Urinary bladder (tissue), 4 donors: ENCODE measurements around the gene LRATD1. TPM values are rescaled to one million over a fixed set of nuclear protein-coding genes. Genes with fewer than 3 reads are reported as not detected.
"Not testable (repeated sequence)": the region's sequence is repeated elsewhere in the genome, so short reads cannot be mapped to it uniquely, and the experiment has no call there.

ENCODE experiments used
- DNase-seq: peaks from one replicate; pipeline ENCODE4 v3.0.0-alpha.2; 2015; ENCODE audit errors: extremely low spot score
- H3K27ac ChIP-seq: one replicate; pipeline ENCODE4 v1.5.1; 2013; ENCODE audit warnings: low read depth, mild to moderate bottlenecking, moderate library complexity
- H3K36me3 ChIP-seq: one replicate; pipeline ENCODE4 v1.6.1; 2013; ENCODE audit warnings: mild to moderate bottlenecking, moderate library complexity; ENCODE audit not compliant: insufficient read depth
- H3K4me1 ChIP-seq: one replicate; pipeline ENCODE4 v1.6.1; 2013; ENCODE audit warnings: mild to moderate bottlenecking, moderate library complexity; ENCODE audit not compliant: insufficient read depth
- H3K4me3 ChIP-seq: one replicate; pipeline ENCODE4 v1.5.1; 2013; ENCODE audit warnings: low read depth, low read length
- WGBS: extraction: QIAGEN DNeasy Blood & Tissue Kit; methylation state at CpG from one replicate; pipeline ENCODE4 v1.1.7; 2013; 5-methylcytosine and 5-hydroxymethylcytosine counted together
- polyA plus RNA-seq: library from polyadenylated mRNA; stranded (reverse); fragments of 200-250 nt; gene quantifications from one replicate; pipeline ENCODE4 v1.2.3, GENCODE V29; 2013
- total RNA-seq: library from RNA; depleted of rRNA; stranded (reverse); fragments of >200 nt; gene quantifications from one replicate; pipeline ENCODE4 v1.2.3, GENCODE V29; 2014
- donor health status: healthy with polysubstance abuse.
- donor health status: healthy.

Gene LRATD1
- total and polyA plus RNA-seq, 2 donors = 15.4 to 26.2 TPM

DNA sequence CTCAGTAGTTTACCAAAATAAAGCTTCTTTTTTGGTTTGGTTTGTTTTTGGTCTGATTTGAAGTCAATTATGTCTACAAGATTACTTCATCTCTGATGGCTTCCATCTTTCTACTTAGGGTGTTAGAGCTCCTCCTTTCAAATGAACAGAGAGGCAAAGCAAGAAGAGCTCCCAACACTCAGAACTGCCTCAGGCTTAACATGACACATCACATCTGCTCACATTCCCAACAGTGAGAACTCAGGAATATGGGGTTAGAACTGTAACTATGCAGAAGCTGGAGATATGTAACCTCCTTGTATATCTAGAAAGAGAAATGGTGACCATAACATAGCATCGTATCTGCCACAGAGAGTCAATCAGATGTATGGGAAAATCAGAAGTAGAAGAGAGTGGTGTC is 11.4 kb upstream of the LRATD1 start:
- no peak overlapping the region for H3K4me3 ChIP-seq
- H3K4me1 ChIP-seq = no peaks in the 10 kb centered on the region
- no peaks in the 10 kb centered on the region for H3K36me3 ChIP-seq
- DNase-seq = no peak
- 95% methylated on average over 1 of the region's 1 CpG for WGBS
- no peak overlapping the region for H3K27ac ChIP-seq

DNA sequence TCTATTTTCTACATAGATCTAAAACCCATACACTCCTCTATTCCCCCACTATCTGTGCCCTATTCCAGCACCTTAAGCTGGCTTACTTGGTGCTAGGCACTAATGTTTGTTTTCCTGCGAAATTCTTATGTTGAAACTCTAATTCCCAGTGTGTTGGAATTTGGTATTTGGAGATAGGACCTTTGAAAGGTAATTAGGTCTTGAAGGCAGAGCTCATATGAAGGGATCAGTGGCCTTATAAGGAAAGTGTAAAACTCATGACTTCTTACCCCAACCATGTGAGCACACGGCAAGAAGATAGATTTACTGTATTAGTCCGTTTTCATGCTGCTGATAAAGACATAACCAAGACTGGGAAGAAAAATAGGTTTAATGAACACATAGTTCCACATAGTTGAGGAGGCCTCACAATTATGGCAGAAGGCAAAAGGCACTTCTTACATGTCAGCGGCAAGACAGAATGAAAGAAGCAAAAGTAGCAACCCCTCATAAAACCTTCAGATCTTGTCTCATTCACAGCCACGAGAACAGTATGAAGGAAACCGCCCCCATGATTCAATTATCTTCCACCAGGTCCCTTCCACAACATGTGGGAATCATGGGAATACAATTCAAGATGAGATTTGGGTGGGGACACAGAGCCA is 10.5 kb upstream of the LRATD1 start:
- H3K27ac ChIP-seq = no peak overlapping the region
- H3K4me3 ChIP-seq = no peak overlapping the region
- WGBS = 89% methylated on average over 6 of the region's 6 CpGs
- no peaks in the 10 kb centered on the region for H3K36me3 ChIP-seq
- no peak for DNase-seq
- no peaks in the 10 kb centered on the region for H3K4me1 ChIP-seq

DNA sequence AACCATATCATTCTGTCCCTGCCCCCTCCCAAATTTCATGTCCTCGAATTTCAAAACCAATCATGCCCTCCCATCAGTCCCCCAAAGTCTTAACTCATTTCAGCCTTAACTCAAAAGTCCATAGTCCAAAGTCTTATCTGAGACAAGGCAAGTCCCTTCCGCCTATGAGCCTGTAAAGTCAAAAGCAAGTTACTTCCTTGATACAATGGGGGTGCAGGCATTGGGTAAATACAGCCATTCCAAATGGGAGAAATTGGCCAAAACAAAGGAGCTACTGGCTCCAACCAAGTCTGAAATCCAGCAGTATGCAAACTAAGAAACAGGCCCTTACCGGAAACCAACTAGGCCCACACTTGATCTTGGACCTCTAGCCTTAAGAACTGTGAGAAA is 10.0 kb upstream of the LRATD1 start:
- not testable (repeated sequence) for H3K36me3 ChIP-seq, H3K4me3 ChIP-seq, H3K27ac ChIP-seq, H3K4me1 ChIP-seq, DNase-seq
- WGBS = 96% methylated on average over 3 of the region's 3 CpGs

DNA sequence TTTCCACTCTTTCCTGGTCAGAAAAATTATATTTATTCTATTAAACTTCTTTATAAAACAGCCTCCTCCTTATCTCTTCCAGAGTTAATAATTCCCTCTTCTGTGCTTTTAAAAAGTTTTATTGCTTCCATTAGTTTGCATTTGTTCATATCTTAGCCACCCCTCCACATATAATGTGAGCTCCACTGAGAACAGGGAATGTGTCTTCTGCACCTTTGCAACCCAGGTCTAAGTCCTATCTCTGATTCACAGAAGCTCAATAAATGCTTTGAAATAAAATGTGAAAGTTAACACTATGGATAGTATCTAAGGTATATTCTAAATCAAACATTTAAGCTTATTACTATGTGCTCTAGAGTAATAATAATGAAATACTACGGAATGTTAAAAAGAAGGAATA is 9.3 kb upstream of the LRATD1 start:
- H3K36me3 ChIP-seq = no peaks in the 10 kb centered on the region
- 95% methylated on average over 1 of the region's 1 CpG for WGBS
- no peak overlapping the region for H3K27ac ChIP-seq
- H3K4me1 ChIP-seq = no peaks in the 10 kb centered on the region
- DNase-seq = no peak
- no peak overlapping the region for H3K4me3 ChIP-seq

DNA sequence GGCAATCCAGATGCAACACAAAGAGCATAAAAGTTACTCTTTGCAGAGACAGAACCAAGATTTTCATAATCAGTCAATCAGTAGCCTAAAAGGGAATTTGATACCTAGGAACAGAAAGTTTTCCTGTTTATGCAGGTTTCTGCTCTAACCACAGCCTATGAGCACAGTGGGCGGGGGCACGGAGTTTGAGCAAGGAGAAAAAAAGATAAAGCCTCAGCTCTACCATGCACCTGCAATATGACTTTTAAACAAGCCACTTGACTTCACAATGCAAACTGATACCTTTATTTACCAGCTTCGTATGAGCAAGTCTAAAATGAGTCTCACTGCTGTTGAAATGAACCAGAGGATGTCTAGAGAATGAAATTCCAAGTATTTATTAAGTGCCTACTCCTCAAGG is 5.6 kb upstream of the LRATD1 start:
- Histone ChIP-seq H3K36me3 (no peaks in the 10 kb centered on the region), H3K27ac (no peak overlapping the region), H3K4me3 (no peak overlapping the region), H3K4me1 (no peaks in the 10 kb centered on the region)
- WGBS = 63% methylated on average over 3 of the region's 3 CpGs
- DNase-seq = no peak

DNA sequence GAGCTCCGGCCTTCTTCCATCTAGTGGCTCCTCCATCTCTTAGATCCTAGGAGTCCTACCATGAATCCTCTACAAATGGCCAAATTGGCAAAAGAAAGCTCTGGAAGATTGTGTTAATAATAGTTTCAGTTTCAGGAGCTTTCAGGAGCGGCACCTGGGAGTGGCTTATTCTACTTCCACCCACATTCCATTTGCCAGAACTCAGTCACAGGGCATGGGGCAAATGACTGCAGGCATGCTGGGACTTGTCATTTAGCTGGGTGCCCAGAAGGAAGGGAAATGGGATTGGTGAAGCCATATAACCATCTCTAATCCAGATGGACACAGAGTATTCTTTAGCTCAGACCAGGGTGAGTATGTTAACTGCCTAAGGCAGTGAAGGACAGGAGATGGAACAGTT is 3.6 kb upstream of the LRATD1 start:
- no peak for DNase-seq
- H3K4me1 ChIP-seq = no peaks in the 10 kb centered on the region
- WGBS = 88% methylated on average over 2 of the region's 2 CpGs
- H3K27ac ChIP-seq = no peak overlapping the region
- no peak overlapping the region for H3K4me3 ChIP-seq
- no peaks in the 10 kb centered on the region for H3K36me3 ChIP-seq

DNA sequence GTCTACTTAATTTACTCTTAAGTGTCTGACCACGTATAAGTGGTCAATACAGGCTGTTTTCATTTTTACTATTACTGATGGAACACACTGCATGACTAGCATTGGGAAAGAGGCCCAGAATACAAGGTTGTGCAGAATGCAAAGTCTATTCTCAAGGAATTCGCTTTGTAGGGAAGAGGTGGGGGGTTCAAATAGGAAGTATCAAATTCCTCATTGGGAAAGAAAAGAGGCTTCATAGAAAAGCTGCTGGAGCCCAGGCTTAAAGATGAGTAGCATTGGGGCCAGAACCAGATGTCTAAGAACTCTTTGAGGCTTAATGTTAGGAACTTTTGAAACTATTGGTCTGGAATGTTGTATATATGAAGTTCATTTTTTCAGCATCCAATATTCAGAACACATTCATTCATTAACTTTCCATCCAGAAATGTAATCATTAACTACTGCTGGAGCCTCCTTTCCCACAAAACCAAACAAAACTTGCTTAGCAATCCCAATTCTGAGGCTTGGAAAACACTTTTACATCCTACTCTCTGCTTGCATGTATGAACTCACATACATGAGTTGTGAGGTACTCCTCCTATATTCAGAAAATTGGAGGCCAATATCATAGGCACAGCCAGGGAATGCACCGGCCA is 994 bp upstream of the LRATD1 start:
- Histone ChIP-seq H3K27ac (no peak overlapping the region), H3K36me3 (no peaks in the 10 kb centered on the region), H3K4me1 (no peaks in the 10 kb centered on the region), H3K4me3 (no peak overlapping the region)
- 69% methylated on average over 3 of the region's 3 CpGs for WGBS
- DNase-seq = no peak

DNA sequence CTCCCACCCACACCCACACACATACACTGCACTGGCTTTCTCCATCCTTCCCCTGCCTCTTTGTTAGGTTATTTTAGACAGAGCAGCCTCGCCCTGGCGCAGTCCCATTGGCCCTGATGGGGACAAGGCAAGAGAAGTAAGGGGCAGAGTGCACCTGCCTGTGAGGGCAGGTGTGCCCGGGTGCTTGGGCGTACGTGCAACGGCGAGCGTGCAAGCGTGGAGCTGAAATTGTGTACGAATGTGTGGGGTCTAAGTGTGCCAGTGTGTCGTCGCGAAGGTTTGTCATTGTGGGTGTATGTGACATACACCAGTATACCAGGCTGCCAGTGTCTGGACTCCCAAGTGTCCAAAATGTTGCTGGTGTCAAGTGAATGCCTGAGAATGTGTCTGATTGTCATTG is 544 bp downstream of the LRATD1 start:
- 4% methylated on average over 13 of the region's 13 CpGs for WGBS
- no peak for DNase-seq
- H3K4me1 ChIP-seq = no peaks in the 10 kb centered on the region
- H3K27ac ChIP-seq = peak overlapping the region; percentile 31
- no peaks in the 10 kb centered on the region for H3K36me3 ChIP-seq
- H3K4me3 ChIP-seq = peak overlapping the region; percentile 55

DNA sequence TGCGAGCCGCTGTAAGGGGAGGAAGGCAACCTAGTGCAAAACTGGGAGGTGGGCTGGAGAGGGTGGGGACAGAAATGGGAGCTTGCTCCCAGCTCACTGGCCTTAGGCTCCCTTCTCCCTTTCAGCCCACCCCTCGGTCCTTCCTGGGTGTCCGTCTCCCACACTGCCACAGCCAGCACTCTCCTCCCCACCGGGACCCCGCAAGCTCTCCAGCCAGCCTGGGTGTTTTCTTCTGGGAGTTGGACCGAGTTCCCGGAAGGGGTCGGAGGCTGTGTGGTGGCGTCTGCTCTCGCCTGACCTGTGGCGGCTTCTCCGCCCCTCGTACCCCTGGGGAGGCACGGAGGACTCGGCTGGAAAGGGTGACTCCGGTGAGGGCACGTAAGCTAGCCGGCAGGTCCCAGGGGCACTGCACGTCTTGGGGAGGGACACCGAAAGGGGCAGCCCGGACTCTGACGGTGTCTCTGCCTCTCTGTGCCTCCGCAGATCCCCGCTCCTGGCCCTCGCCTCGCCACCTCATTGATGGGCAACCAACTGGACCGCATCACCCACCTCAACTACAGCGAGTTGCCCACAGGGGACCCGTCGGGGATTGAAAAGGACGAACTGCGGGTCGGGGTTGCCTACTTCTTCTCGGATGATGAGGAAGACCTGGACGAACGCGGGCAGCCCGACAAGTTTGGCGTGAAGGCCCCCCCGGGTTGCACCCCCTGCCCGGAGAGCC is 1.1 kb downstream of the LRATD1 start:
- H3K4me1 ChIP-seq = no peaks in the 10 kb centered on the region
- 2% methylated on average over 42 of the region's 42 CpGs for WGBS
- no peaks in the 10 kb centered on the region for H3K36me3 ChIP-seq
- H3K27ac ChIP-seq = peak overlapping the region; percentile 31
- no peak for DNase-seq
- H3K4me3 ChIP-seq = peak overlapping the region; percentile 55

DNA sequence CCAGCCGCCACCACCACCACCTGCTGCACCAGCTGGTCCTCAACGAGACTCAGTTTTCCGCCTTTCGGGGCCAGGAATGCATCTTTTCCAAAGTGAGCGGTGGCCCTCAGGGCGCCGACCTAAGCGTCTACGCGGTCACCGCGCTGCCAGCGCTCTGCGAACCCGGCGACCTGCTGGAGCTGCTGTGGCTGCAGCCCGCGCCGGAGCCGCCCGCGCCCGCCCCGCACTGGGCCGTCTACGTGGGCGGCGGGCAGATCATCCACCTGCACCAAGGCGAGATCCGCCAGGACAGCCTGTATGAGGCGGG is 1.6 kb downstream of the LRATD1 start:
- Histone ChIP-seq H3K4me1 (no peaks in the 10 kb centered on the region), H3K36me3 (no peaks in the 10 kb centered on the region), H3K4me3 (peak overlapping the region; percentile 55), H3K27ac (no peak overlapping the region)
- no peak for DNase-seq
- WGBS = 2% methylated on average over 31 of the region's 31 CpGs

DNA sequence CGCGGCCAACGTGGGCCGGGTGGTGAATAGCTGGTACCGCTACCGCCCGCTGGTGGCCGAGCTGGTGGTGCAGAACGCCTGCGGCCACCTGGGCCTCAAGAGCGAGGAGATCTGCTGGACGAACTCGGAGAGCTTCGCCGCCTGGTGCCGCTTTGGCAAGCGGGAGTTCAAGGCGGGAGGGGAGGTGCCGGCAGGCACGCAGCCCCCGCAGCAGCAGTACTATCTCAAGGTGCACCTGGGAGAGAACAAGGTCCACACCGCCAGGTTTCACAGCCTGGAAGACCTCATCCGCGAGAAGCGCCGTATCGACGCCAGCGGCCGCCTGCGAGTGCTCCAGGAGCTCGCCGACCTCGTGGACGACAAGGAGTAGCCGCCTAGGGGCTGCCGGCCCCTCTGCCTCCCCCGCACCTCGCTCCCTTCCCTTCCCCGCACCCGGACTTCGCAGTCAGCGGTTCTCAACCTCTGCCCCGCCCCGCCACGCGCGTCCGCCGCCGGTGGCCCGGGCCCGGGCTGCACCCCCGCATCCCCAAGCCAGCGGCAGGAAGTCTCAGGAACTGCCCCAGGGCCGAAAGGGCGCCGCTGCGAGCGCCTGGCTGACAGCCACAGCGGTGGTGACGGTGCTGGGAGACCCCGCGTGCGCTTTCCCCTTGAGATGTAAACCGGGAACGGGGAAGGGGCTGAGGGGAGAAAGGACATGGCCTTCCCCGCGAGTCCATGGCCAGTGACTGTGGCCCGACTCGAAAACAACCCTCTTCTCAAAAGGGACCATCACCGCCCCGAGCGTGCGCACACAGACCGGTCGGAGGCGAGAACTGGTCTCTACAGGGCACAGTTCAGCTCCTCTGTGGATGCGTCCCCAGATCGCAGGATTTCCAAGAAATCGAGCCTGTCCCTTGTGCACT is 2.2 kb downstream of the LRATD1 start:
- H3K36me3 ChIP-seq = no peaks in the 10 kb centered on the region
- DNase-seq = no peak
- 1% methylated on average over 81 of the region's 81 CpGs for WGBS
- peak overlapping the region; percentile 79 for H3K27ac ChIP-seq
- peak overlapping the region; percentile 55 for H3K4me3 ChIP-seq
- H3K4me1 ChIP-seq = no peaks in the 10 kb centered on the region

DNA sequence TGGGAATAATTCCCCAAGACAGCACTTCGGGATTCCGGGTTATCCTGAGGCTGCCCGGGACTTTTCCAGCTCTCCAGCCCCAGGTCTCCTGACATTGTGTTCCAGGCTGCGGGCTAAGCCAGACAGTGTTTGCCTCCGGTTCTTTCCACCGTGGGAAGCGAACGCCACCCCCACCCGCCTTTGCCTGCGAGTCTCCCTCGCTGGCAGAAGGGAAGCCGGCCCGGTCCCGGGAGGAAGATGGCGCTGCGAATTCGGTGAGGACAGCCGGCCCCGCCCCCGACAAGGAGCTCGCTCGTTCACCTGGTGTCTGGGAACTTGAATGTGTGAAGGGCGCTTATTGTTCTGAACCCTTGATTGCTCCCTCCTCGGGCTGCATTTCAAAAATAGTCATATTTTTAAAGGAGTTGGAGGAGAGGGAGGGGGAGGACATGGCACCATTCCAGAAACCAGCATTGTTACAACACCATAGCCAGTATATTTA is 2.9 kb downstream of the LRATD1 start:
- DNase-seq = peak; percentile 52
- peak overlapping the region; percentile 55 for H3K4me3 ChIP-seq
- H3K36me3 ChIP-seq = no peaks in the 10 kb centered on the region
- under 1% methylated on average over 24 of the region's 24 CpGs for WGBS
- no peaks in the 10 kb centered on the region for H3K4me1 ChIP-seq
- H3K27ac ChIP-seq = peak overlapping the region; percentile 79

DNA sequence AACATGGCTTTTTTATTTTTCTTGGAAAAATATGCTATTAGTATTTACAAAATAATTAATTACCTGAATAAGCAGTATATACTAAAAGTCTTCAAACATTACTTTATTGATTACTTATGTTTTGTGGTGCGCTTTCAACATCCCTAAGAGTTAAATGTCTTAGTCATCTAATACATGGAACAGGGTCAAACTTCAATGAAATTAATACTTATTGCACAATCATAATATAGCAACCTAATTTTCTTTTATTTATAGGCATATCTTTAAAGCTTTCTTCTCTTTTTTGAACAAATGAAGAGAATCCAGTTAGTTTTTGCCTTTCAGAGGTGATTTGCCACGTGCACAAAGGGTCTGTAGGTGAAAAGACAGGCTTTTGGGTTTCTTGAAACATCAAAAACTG is 6.0 kb downstream of the LRATD1 start:
- Histone ChIP-seq H3K4me1 (no peaks in the 10 kb centered on the region), H3K36me3 (no peaks in the 10 kb centered on the region), H3K4me3 (no peak overlapping the region), H3K27ac (no peak overlapping the region)
- no peak for DNase-seq
- WGBS = 95% methylated on average over 2 of the region's 2 CpGs
